ENCODE results near the gene CDK12. TPM values are rescaled to one million over a fixed set of nuclear protein-coding genes. Genes with fewer than 3 reads are reported as not detected.
A peak's percentile ranks its signal among the peaks of the same experiment; 100 is the strongest.

The CDK12 gene
- total and polyA plus RNA-seq, 10 of the 15 experiments (the other 5 are each of a cell fraction or from before 2014, with no cell fraction given) = 3.2 to 55.1 (median 31.9) TPM

DNA sequence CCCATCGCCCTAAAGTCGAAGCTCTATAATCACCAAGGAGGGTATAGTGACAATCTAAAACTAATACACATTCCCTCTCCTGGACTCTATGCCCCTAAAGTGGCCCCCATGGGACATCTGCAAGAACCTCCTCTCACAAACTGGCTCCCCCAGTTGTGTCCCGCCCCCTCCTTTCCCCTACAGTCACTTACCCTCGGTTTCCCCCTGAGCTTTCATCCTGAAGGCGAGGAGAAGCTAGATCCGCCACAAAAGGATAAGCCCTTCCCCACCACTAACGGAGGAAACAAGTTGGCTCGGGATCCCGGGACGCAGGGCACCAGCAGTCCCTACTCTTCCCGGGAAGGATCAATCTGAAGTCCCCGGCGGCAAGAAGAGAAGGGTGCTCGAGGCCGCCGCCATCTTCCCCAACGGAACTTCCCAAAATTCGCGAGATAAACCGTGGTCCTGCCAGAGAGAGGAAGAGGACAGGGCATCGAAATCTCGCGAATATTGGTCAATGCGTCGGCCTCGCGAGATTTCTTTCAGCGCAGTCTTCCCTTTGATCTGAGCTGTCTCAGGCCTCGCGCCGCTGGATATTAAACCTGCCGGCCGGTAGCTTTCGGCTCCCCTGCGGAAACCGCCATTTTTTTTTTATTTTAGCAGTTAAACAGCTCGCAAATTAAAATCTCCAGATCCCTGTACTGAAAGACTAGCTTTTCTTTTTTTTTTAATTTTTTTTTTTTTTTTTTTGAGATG is 10.3 kb upstream of the CDK12 start, which contains the start of gene MED1 (continued):
- peak; percentile 37 for TF ChIP-seq MEF2B (IDR thresholded peaks at IDR 0.05; ENCODE audit: partially characterized antibody, poor library complexity, severe bottlenecking)
- TF ChIP-seq POLR2A (IDR thresholded peaks at IDR 0.05; ENCODE audit: low read depth, low read length) = peak; percentile 90
- TF ChIP-seq, protein P1, sequence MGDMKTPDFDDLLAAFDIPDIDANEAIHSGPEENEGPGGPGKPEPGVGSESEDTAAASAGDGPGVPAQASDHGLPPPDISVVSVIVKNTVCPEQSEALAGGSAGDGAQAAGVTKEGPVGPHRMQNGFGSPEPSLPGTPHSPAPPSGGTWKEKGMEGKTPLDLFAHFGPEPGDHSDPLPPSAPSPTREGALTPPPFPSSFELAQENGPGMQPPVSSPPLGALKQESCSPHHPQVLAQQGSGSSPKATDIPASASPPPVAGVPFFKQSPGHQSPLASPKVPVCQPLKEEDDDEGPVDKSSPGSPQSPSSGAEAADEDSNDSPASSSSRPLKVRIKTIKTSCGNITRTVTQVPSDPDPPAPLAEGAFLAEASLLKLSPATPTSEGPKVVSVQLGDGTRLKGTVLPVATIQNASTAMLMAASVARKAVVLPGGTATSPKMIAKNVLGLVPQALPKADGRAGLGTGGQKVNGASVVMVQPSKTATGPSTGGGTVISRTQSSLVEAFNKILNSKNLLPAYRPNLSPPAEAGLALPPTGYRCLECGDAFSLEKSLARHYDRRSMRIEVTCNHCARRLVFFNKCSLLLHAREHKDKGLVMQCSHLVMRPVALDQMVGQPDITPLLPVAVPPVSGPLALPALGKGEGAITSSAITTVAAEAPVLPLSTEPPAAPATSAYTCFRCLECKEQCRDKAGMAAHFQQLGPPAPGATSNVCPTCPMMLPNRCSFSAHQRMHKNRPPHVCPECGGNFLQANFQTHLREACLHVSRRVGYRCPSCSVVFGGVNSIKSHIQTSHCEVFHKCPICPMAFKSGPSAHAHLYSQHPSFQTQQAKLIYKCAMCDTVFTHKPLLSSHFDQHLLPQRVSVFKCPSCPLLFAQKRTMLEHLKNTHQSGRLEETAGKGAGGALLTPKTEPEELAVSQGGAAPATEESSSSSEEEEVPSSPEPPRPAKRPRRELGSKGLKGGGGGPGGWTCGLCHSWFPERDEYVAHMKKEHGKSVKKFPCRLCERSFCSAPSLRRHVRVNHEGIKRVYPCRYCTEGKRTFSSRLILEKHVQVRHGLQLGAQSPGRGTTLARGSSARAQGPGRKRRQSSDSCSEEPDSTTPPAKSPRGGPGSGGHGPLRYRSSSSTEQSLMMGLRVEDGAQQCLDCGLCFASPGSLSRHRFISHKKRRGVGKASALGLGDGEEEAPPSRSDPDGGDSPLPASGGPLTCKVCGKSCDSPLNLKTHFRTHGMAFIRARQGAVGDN (IDR thresholded peaks at IDR 0.05) = no peak
- TF ChIP-seq POLR2AphosphoS5 (IDR thresholded peaks at IDR 0.05; ENCODE audit: low read length) = peak; percentile 96
- no peak; the same call in 1 of the 2 replicates for TF ChIP-seq MTA3 (IDR thresholded peaks at IDR 0.05; ENCODE audit: borderline replicate concordance, low read length)
- peak; percentile 66 for TF ChIP-seq CREB1 (IDR thresholded peaks at IDR 0.05; ENCODE audit: low read depth)
- peak; percentile 93 for TF ChIP-seq TCF7 (IDR thresholded peaks at IDR 0.05; ENCODE audit: borderline replicate concordance)
- TF ChIP-seq, protein P2, sequence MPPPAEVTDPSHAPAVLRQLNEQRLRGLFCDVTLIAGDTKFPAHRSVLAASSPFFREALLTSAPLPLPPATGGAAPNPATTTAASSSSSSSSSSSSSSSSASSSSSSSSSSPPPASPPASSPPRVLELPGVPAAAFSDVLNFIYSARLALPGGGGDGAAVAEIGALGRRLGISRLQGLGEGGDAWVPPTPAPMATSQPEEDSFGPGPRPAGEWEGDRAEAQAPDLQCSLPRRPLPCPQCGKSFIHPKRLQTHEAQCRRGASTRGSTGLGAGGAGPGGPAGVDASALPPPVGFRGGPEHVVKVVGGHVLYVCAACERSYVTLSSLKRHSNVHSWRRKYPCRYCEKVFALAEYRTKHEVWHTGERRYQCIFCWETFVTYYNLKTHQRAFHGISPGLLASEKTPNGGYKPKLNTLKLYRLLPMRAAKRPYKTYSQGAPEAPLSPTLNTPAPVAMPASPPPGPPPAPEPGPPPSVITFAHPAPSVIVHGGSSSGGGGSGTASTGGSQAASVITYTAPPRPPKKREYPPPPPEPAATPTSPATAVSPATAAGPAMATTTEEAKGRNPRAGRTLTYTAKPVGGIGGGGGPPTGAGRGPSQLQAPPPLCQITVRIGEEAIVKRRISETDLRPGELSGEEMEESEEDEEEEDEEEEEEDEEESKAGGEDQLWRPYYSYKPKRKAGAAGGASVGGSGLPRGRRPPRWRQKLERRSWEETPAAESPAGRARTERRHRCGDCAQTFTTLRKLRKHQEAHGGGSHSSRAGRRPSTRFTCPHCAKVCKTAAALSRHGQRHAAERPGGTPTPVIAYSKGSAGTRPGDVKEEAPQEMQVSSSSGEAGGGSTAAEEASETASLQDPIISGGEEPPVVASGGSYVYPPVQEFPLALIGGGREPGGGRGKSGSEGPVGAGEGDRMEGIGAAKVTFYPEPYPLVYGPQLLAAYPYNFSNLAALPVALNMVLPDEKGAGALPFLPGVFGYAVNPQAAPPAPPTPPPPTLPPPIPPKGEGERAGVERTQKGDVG (CRISPR knock-in tag; IDR thresholded peaks at IDR 0.05) = no peak
- TF ChIP-seq, protein P3, sequence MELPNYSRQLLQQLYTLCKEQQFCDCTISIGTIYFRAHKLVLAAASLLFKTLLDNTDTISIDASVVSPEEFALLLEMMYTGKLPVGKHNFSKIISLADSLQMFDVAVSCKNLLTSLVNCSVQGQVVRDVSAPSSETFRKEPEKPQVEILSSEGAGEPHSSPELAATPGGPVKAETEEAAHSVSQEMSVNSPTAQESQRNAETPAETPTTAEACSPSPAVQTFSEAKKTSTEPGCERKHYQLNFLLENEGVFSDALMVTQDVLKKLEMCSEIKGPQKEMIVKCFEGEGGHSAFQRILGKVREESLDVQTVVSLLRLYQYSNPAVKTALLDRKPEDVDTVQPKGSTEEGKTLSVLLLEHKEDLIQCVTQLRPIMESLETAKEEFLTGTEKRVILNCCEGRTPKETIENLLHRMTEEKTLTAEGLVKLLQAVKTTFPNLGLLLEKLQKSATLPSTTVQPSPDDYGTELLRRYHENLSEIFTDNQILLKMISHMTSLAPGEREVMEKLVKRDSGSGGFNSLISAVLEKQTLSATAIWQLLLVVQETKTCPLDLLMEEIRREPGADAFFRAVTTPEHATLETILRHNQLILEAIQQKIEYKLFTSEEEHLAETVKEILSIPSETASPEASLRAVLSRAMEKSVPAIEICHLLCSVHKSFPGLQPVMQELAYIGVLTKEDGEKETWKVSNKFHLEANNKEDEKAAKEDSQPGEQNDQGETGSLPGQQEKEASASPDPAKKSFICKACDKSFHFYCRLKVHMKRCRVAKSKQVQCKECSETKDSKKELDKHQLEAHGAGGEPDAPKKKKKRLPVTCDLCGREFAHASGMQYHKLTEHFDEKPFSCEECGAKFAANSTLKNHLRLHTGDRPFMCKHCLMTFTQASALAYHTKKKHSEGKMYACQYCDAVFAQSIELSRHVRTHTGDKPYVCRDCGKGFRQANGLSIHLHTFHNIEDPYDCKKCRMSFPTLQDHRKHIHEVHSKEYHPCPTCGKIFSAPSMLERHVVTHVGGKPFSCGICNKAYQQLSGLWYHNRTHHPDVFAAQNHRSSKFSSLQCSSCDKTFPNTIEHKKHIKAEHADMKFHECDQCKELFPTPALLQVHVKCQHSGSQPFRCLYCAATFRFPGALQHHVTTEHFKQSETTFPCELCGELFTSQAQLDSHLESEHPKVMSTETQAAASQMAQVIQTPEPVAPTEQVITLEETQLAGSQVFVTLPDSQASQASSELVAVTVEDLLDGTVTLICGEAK (IDR thresholded peaks at IDR 0.05; ENCODE audit: borderline replicate concordance) = peak; percentile 69; the same call in 1 of the 2 replicates
- TF ChIP-seq TAF1 (IDR thresholded peaks at IDR 0.05; ENCODE audit: borderline replicate concordance, low read depth, low read length) = peak; percentile 97
- TF ChIP-seq IKZF2 (IDR thresholded peaks at IDR 0.05) = 0 out of 4 replicates have a peak, but pooled peaks of 1 of the 2 experiments have one; percentile 18
- TF ChIP-seq MYB (IDR thresholded peaks at IDR 0.05; ENCODE audit: borderline replicate concordance, low read depth, low read length) = no peak
- TF ChIP-seq RCOR1 (conservative IDR thresholded peaks at IDR 0.05; ENCODE audit: low read depth, low read length) = peak; percentile 99; the same call in 1 of the 2 replicates
- peak; percentile 38; the same call in 1 of the 2 replicates for TF ChIP-seq POLR2AphosphoS2 (IDR thresholded peaks at IDR 0.05; ENCODE audit: low read depth, low read length)
- TF ChIP-seq BRCA1 (IDR thresholded peaks at IDR 0.05; ENCODE audit: low read depth, low read length) = peak; percentile 89
- TF ChIP-seq, protein P4, sequence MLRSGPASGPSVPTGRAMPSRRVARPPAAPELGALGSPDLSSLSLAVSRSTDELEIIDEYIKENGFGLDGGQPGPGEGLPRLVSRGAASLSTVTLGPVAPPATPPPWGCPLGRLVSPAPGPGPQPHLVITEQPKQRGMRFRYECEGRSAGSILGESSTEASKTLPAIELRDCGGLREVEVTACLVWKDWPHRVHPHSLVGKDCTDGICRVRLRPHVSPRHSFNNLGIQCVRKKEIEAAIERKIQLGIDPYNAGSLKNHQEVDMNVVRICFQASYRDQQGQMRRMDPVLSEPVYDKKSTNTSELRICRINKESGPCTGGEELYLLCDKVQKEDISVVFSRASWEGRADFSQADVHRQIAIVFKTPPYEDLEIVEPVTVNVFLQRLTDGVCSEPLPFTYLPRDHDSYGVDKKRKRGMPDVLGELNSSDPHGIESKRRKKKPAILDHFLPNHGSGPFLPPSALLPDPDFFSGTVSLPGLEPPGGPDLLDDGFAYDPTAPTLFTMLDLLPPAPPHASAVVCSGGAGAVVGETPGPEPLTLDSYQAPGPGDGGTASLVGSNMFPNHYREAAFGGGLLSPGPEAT (IDR thresholded peaks at IDR 0.05; ENCODE audit: low read depth) = peak; percentile 96

All from GM12878 (cell line).